Gastrocnemius medialis (tissue), 4 donors: Measurements from ENCODE around the gene ARHGAP26. TPM values are rescaled to one million over a fixed set of nuclear protein-coding genes. Genes with fewer than 3 reads are reported as not detected.

ENCODE experiments used
- ATAC-seq, 2 donors: fragments of 150-250 bp; one replicate each; pipeline ENCODE4 v1.9.1; 2016
- DNase-seq, 2 donors: peaks; one replicate each; pipeline ENCODE4 v3.0.0-alpha.2; 2019
- H3K27ac ChIP-seq, 4 donors: fragments of 200-600 bp; sonication (generic); 1 replicate in 1 of 4; 2 replicates in 3 of 4; pipeline ENCODE4 v1.5.1; 2016 to 2018; ENCODE audit warnings: mild to moderate bottlenecking in 2 of 4, moderate library complexity in 1 of 4
- H3K27me3 ChIP-seq, 3 donors: fragments of 200-600 bp; sonication (generic) in 2 of 3; 1 replicate in 1 of 3; 2 replicates in 2 of 3; pipeline versions ENCODE4 v1.5.1 to v1.6.0; 2016 to 2019; ENCODE audit warnings: mild to moderate bottlenecking in 1 of 3, moderate library complexity in 1 of 3
- H3K36me3 ChIP-seq, 2 donors: fragments of 200-600 bp; sonication (generic) in 1 of 2; one replicate each; pipeline ENCODE4 v1.5.1; 2017 to 2018
- H3K4me1 ChIP-seq, 2 donors: fragments of 200-600 bp; sonication (generic) in 1 of 2; one replicate each; pipeline ENCODE4 v1.5.1; 2016 to 2017; ENCODE audit warnings: mild to moderate bottlenecking in 2 of 2
- H3K4me3 ChIP-seq, 4 donors: fragments of 200-600 bp; sonication (generic) in 3 of 4; 1 replicate in 1 of 4; 2 replicates in 3 of 4; pipeline ENCODE4 v1.5.1; 2016 to 2019; ENCODE audit warnings: mild to moderate bottlenecking in 2 of 4
- H3K9me3 ChIP-seq, 3 donors: fragments of 200-600 bp; sonication (generic) in 2 of 3; 1 replicate in 1 of 3; 2 replicates in 2 of 3; pipeline ENCODE4 v1.5.1; 2016 to 2019
- CTCF ChIP-seq, 5 experiments: fragments of 450-650 bp in 3 of 5; fragments of 200-600 bp in 2 of 5; sonication (generic) in 2 of 5; IDR thresholded peaks in 4 of 5; conservative IDR thresholded peaks in 1 of 5; 1 replicate in 4 of 5; 2 replicates in 1 of 5; pipeline ENCODE4 v1.5.1; 2016 to 2019; ENCODE audit warnings: antibody characterized with exemption in 5 of 5, mild to moderate bottlenecking in 3 of 5, moderate library complexity in 3 of 5
- POLR2A ChIP-seq, 2 donors: fragments of 450-650 bp; IDR thresholded peaks; one replicate each; pipeline ENCODE4 v1.6.1; 2017; ENCODE audit warnings: antibody characterized with exemption in 2 of 2, mild to moderate bottlenecking in 2 of 2, moderate library complexity in 2 of 2
- in situ Hi-C, 4 donors: fragments of 200-750 bp; cut with MboI; loops; one replicate each; pipeline versions ENCODE4 v1.15.0 to v1.8.0; 2017; ENCODE audit warnings: low sequenced_read_pairs in 4 of 4
- intact Hi-C: fragments of 100-400 bp; cut with DNase I; formaldehyde crosslinking; loops from one replicate; pipeline ENCODE4 v1.15.1; 2023; ENCODE audit warnings: low total_unique reads
- total RNA-seq, 4 donors: library from RNA; depleted of rRNA; stranded (reverse); fragments of >200 nt; gene quantifications; one replicate each; pipeline versions ENCODE4 v1.1.0 to v1.2.3, GENCODE V29; 2016

Gene ARHGAP26
- total RNA-seq, 4 donors from 2014 or later = 9.1 to 22.4 (median 13.4) TPM

- H3K4me3 ChIP-seq = no peak overlapping the region
- peaks cover 38 to 43% of the 10 kb centered on the region in 2 donors for H3K4me1 ChIP-seq
- DNase-seq (no peak), ATAC-seq (no peak)
- no peaks in the 10 kb centered on the region for H3K9me3 ChIP-seq
- no peaks in the 10 kb centered on the region for H3K36me3 ChIP-seq
- no peak overlapping the region for H3K27ac ChIP-seq
- intact Hi-C loops (no loop called here), in situ Hi-C loops (no loop called here)
- no peaks in the 10 kb centered on the region for H3K27me3 ChIP-seq
- no peak for TF ChIP-seq CTCF (IDR thresholded peaks at IDR 0.05 in 4 of 5, conservative IDR thresholded peaks at IDR 0.05 in 1 of 5)
These were observed 298.5 kb downstream of the ARHGAP26 start for GRCh38 chr5:143068712-143069111.

DNA sequence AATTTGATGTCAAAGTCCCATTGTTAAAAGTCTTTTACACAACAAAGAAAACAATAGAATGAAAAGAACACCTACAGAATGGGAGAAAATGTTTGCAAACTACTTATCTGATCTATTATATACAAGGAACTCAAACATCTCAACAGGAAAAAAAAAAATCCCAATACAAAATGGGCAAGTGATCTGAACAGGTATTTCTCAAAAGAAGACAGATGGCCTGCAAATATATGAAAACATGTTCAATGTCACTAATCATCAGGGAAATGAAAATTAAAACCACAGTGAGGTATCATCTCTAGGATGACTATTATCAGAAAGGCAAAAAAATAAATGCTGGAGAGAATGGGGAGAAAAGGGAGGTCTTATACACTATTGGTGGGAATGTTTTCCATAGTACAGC is 301.8 kb downstream of the ARHGAP26 start:
- intact Hi-C loops = no loop called here
- no peak for ATAC-seq

GRCh38 chr5:143072734-143073133 is 302.6 kb downstream of the ARHGAP26 start:
- Histone ChIP-seq H3K9me3 (no peaks in the 10 kb centered on the region), H3K4me3 (no peak overlapping the region), H3K27me3 (no peaks in the 10 kb centered on the region), H3K27ac (no peak overlapping the region), H3K4me1 (peaks cover 0 to 3% of the 10 kb centered on the region in 2 donors), H3K36me3 (no peaks in the 10 kb centered on the region)
- TF ChIP-seq CTCF (IDR thresholded peaks at IDR 0.05 in 4 of 5, conservative IDR thresholded peaks at IDR 0.05 in 1 of 5) (no peak), POLR2A (IDR thresholded peaks at IDR 0.05) (no peak)
- intact Hi-C loops (no loop called here), in situ Hi-C loops (no loop called here)
- ATAC-seq = no peak
- no peak for DNase-seq

More for the DNA sequence above, 301.8 kb downstream of the ARHGAP26 start:
- peaks cover 6 to 11% of the 10 kb centered on the region in 2 donors for H3K4me1 ChIP-seq
- no peaks in the 10 kb centered on the region for H3K36me3 ChIP-seq
- in situ Hi-C loops = no loop called here
- H3K9me3 ChIP-seq = no peaks in the 10 kb centered on the region
- no peak for DNase-seq
- H3K27me3 ChIP-seq = no peaks in the 10 kb centered on the region
- no peak overlapping the region for H3K27ac ChIP-seq
- TF ChIP-seq CTCF (IDR thresholded peaks at IDR 0.05 in 4 of 5, conservative IDR thresholded peaks at IDR 0.05 in 1 of 5) (no peak), POLR2A (IDR thresholded peaks at IDR 0.05) (no peak)
- no peak overlapping the region for H3K4me3 ChIP-seq

GRCh38 chr5:143073766-143074165 is 303.6 kb downstream of the ARHGAP26 start:
- Histone ChIP-seq H3K27ac (no peak overlapping the region), H3K27me3 (no peaks in the 10 kb centered on the region), H3K4me1 (no peaks in the 10 kb centered on the region), H3K36me3 (no peaks in the 10 kb centered on the region), H3K9me3 (no peaks in the 10 kb centered on the region), H3K4me3 (no peak overlapping the region)
- TF ChIP-seq POLR2A (IDR thresholded peaks at IDR 0.05) (no peak), CTCF (IDR thresholded peaks at IDR 0.05 in 4 of 5, conservative IDR thresholded peaks at IDR 0.05 in 1 of 5) (no peak)
- DNase-seq (no peak), ATAC-seq (no peak)
- intact Hi-C loops (no loop called here), in situ Hi-C loops (no loop called here)

- ATAC-seq = no peak
- intact Hi-C loops = no loop called here
These were observed 304.3 kb downstream of the ARHGAP26 start for GRCh38 chr5:143074414-143074996.

More at GRCh38 chr5:143074414-143074996, 304.3 kb downstream of the ARHGAP26 start:
- TF ChIP-seq POLR2A (IDR thresholded peaks at IDR 0.05) = no peak
- no peak for TF ChIP-seq CTCF (IDR thresholded peaks at IDR 0.05 in 4 of 5, conservative IDR thresholded peaks at IDR 0.05 in 1 of 5)
- H3K27me3 ChIP-seq = no peaks in the 10 kb centered on the region
- H3K36me3 ChIP-seq = no peaks in the 10 kb centered on the region
- in situ Hi-C loops = no loop called here
- no peak overlapping the region for H3K27ac ChIP-seq
- H3K4me3 ChIP-seq = no peak overlapping the region
- no peaks in the 10 kb centered on the region for H3K9me3 ChIP-seq
- no peaks in the 10 kb centered on the region for H3K4me1 ChIP-seq
- DNase-seq = no peak
